HG02981 (cell line): Measurements from ENCODE around the gene OR52D1.

ENCODE experiments used
- ATAC-seq: cut with Tn5 transposase; IDR thresholded peaks from one replicate; pipeline ENCODE4 v1.9.1; 2021; ENCODE audit warnings: mild to moderate bottlenecking, moderate library complexity; ENCODE audit not compliant: unreplicated experiment

The OR52D1 gene

DNA sequence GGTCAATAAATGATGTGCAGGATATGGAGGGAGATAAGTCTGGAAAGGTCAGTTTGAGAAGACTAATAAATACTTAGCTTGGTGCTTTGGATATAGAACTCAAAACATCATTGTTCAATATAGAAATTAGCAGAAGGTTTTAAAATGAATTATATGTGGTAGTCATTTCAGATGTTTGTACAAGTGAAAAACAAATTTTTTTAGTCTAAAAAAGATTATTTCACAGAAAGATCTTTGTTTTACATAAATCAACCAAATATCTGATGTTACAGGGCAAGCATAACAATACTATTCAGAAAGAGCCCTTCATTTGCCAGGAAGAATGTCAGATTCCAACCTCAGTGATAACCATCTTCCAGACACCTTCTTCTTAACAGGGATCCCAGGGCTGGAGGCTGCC is at the start of gene OR52D1:
Gene OR52D1 (plus strand): TSS at position 301 of the 400 bp plus-strand sequence. CDS start 22 bp downstream, at position 323.
- no peak for ATAC-seq

- no peak for ATAC-seq
Measured at GRCh38 chr11:5441414-5441813, 47.1 kb upstream of the OR52D1 start, which contains the start of gene OR51I1. Gene OR51I1, minus strand, starts transcription at chr11:5441514. Its CDS starts 0 bp downstream, at chr11:5441514.

- no peak for ATAC-seq
Measured at GRCh38 chr11:5443835-5444393, 44.6 kb upstream of the OR52D1 start.

GRCh38 chr11:5449023-5449422 is 39.5 kb upstream of the OR52D1 start, which contains the start of gene OR51I2:
Gene OR51I2, plus strand, starts transcription at chr11:5449323. Its CDS starts 4,166 bp downstream, at chr11:5453489.
- ATAC-seq = no peak

- ATAC-seq = no peak
Measured at GRCh38 chr11:5449432-5449831, 39.1 kb upstream of the OR52D1 start.

DNA sequence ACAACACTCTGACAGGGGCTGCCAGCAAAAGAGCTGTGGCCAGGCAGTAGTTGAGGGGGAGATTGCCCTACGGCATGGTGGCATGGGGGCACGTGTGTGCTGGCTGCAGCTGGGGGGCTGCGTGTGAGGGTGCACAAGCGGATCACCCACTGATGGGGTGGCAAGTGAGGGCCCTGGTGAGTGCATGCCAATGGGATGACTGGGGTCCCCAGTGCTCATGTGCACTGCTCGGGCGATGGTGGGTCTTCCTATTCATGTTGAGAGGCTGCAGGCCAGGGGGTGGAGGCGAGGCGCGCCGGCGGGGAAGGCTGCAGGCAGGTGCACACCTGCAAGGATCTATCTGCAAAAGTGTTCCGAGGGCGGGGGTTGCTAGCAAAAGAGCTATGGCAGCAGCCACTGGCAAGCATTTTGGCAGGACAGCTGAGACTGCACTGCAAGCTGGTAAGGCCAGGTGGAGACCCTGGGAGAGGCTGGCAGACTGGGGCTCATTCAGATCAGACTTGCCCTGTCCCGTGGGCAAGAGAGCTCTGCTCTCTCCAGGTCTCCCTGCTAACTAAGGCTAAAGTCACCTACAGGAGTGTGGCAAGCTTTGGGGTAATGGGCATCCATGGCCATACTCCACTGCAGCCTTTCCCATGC is 27.4 kb upstream of the OR52D1 start:
- ATAC-seq = no peak

GRCh38 chr11:5467527-5467926 is 21.0 kb upstream of the OR52D1 start:
- ATAC-seq = no peak

DNA sequence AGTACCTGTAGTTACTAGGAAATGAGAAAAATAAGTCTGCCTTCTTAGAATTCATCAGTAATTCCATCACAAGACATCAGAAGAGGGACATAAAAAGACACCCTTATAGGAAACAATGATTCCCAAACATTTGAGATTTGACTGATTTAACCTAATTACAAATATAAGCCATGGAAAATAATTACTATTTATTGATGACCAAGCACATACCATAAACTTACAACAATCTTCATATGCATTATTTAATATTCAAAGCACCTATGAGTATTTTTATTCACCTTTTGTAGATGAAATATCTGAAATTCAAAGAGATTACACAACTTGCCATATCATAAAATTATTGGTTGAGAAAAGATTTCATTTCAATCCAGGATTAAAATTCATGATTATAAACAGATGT is 14.6 kb upstream of the OR52D1 start:
- ATAC-seq = no peak

DNA sequence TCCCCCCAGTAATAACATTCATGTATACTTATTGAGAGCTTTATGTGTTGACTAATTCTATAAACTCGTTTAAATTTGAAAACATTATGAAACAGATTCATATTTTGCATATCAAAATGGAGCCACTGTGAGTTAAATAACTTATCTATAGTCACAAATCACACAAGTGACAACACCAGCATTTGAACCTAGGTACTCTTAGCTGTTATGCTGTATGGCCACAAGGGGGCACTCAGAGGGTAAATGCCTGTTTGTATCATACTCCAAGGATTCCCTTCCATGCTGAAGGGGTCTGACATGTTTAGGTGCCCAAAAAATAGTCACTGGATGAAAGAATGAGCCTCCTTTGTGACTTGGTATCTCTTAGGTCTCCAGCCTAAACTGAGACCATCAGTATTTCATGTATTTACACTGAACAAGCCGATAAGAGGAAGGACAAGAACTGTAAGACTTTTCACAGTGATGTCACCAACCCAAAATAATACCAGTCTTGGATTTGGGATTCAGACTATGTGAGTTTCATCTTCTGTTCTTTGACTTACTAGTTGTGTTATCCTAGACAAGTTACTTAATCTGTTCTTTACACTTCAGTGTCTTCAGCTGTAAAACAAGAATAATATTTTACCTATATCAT is 12.2 kb upstream of the OR52D1 start:
- peak; percentile 91 for ATAC-seq

- ATAC-seq = no peak
Measured at GRCh38 chr11:5486003-5486402, 2.5 kb upstream of the OR52D1 start.

- no peak for ATAC-seq
Measured at GRCh38 chr11:5486421-5486820, 2.1 kb upstream of the OR52D1 start.

- no peak for ATAC-seq
Measured at GRCh38 chr11:5488798-5489399, 414 bp downstream of the OR52D1 start.

- no peak for ATAC-seq
Measured at GRCh38 chr11:5489576-5490357, 1.3 kb downstream of the OR52D1 start.

DNA sequence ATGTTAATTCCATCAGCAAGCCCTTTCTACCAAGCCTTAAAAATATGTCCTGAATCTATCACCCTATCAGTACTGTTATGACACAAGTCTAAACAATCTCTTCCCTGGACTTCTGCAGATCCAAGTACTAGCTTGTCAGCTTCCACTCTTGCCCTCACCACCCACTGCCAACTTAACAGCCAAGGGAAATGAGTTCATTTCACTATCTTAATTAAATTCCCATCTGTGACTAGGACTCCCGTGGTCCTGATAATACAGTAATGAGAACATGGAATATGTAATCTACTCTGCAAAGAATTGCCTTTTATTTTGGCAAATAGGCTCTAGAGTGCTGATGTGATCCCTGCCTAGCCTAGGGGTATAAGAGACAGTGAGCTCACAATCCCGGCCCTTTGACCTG is 11.2 kb downstream of the OR52D1 start:
- no peak for ATAC-seq

DNA sequence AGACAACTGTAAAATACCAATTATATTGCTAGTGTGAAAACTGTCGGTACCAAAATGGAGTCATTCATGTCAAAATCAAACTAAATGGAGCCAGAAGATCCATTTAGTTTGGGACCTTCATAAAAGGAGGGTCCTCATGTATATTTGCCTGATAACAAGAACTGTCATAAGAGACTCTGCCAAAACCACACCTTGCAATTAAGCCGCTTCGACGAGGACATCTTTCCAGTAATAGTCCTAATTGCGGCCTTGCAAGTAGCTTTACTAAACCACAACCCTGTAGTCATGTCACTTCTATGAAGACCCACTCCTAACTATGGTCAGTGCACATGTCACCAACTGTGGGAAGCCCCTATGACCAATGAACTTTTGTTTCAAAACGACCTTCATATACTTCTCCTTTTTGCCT is 11.9 kb downstream of the OR52D1 start:
- no peak for ATAC-seq

GRCh38 chr11:5504403-5504921 is 16.0 kb downstream of the OR52D1 start:
- no peak for ATAC-seq

DNA sequence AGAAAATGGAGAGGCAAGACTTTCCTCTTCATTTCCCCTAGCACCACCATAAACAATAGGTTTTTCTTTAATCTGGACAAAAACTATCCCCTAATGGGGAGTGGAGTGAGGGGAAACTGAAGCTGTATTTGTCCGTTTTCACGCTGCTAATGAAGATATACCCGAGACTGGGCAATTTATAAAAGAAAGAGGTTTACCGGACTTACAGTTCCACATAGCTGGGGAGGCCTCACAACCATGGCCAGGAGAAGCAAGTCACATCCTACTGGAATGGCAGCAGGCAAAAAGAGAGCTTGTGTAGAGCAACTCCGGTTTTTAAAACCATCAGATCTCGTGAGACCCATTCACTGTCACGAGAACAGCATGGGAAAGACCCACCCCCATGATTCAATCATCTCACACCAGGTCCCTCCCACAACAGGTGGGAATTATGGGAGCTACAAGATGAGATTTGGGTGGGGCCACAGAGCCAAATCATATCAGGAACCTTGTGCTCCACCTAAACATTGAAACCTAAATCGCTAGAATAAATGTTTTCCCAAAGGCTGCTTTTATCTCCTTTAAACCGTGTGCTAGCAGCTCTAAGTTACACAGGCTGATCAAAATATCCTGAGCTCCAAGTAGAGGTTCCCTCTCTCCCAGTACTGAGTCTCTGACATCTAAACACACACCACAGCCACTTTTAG is 17.0 kb downstream of the OR52D1 start:
- no peak for ATAC-seq

GRCh38 chr11:5507177-5507932 is 18.9 kb downstream of the OR52D1 start:
- ATAC-seq = no peak

DNA sequence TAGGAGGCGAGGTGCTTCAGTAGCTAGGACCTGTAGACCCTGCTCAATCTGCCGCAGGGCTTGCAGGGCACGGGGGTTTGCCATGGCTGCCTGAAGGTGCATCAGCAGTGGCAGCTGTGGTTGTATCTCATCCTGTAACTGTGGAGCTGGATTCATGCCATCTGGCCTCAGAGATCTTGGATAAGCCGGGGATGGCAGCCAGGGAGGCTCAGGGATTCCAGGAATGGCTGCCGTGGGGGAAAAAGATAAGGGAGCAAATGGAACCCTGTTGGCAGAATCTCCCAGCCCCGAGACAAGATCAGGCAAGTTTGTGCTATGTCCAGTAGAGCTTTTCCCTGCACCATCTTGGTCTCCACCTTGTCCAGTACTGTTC is 19.4 kb downstream of the OR52D1 start:
- ATAC-seq = no peak

DNA sequence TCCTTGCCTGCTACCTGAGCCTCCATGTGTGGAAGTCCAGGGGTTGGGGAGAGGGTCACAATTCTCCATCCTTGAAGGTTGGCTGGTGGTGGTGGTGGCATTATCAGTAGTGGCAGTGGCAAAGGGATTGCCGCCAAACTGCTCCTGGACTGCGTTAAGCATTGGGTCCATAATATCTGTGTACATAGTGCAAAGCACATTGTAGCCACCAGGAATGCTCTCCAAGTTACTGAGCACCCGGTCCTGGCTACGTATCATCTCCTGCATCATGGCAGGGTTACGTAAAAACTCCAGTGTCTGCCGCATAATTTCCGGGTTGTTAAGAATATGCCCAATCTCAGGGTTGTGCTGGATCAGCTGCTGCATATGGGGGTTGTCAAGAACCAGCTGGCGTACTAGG is 20.1 kb downstream of the OR52D1 start:
- no peak for ATAC-seq
